HG03457 (cell line): ENCODE results near the gene PHLPP2.
A peak's percentile ranks its signal among the peaks of the same experiment; 100 is the strongest.
"Not testable (repeated sequence)": the region's sequence is repeated elsewhere in the genome, so short reads cannot be mapped to it uniquely, and the experiment has no call there.

Experiments used
- ATAC-seq: cut with Tn5 transposase; IDR thresholded peaks from one replicate; pipeline ENCODE4 v1.9.1; 2021; ENCODE audit warnings: moderate number of reproducible peaks; ENCODE audit not compliant: unreplicated experiment

PHLPP2 gene

GRCh38 chr16:71723537-71724319, 773 bp downstream of the PHLPP2 start:
- ATAC-seq: peak; percentile 66

GRCh38 chr16:71722801-71723536, 1.5 kb downstream of the PHLPP2 start:
- ATAC-seq: peak; percentile 30

GRCh38 chr16:71721066-71721740, 3.3 kb downstream of the PHLPP2 start:
- ATAC-seq: no peak

- no peak for ATAC-seq
Measured at GRCh38 chr16:71712501-71712900, 12.0 kb downstream of the PHLPP2 start.

- ATAC-seq: no peak
Measured at GRCh38 chr16:71711789-71712188, 12.7 kb downstream of the PHLPP2 start.

GRCh38 chr16:71709229-71709781, 15.2 kb downstream of the PHLPP2 start:
- no peak for ATAC-seq

GRCh38 chr16:71708696-71709095, 15.8 kb downstream of the PHLPP2 start:
- ATAC-seq: no peak

GRCh38 chr16:71707199-71707598, 17.3 kb downstream of the PHLPP2 start:
- ATAC-seq: no peak

- ATAC-seq: no peak
Measured at GRCh38 chr16:71706046-71706445, 18.5 kb downstream of the PHLPP2 start.

- no peak for ATAC-seq
Measured at GRCh38 chr16:71703333-71703732, 21.2 kb downstream of the PHLPP2 start.

GRCh38 chr16:71700831-71701230, 23.7 kb downstream of the PHLPP2 start:
- no peak for ATAC-seq

- no peak for ATAC-seq
Measured at GRCh38 chr16:71698491-71698890, 26.0 kb downstream of the PHLPP2 start.

GRCh38 chr16:71693164-71693563, 31.3 kb downstream of the PHLPP2 start:
- no peak for ATAC-seq

GRCh38 chr16:71689901-71690300, 34.6 kb downstream of the PHLPP2 start:
- ATAC-seq: no peak

- ATAC-seq: no peak
Measured at GRCh38 chr16:71687861-71688260, 36.6 kb downstream of the PHLPP2 start.

- ATAC-seq: not testable (repeated sequence)
Measured at GRCh38 chr16:71684280-71684679, 40.2 kb downstream of the PHLPP2 start.

- no peak for ATAC-seq
Measured at GRCh38 chr16:71681360-71681759, 43.1 kb downstream of the PHLPP2 start.

- no peak for ATAC-seq
Measured at GRCh38 chr16:71676236-71676635, 48.3 kb downstream of the PHLPP2 start.

GRCh38 chr16:71675380-71675779, 49.1 kb downstream of the PHLPP2 start:
- ATAC-seq: no peak

GRCh38 chr16:71674229-71674628, 50.3 kb downstream of the PHLPP2 start:
- ATAC-seq: no peak

GRCh38 chr16:71673582-71673973, 50.9 kb downstream of the PHLPP2 start:
- ATAC-seq: no peak
